Osteoblast (primary cell): ENCODE data around the gene TIGD6. TPM values are rescaled to one million over a fixed set of nuclear protein-coding genes. Genes with fewer than 3 reads are reported as not detected.

ENCODE experiments used
- DNase-seq: peaks from one replicate; pipeline ENCODE4 v3.0.0; 2011; ENCODE audit warnings: low spot score, mixed read lengths; ENCODE audit not compliant: insufficient read length; ENCODE audit errors: missing footprints
- H2AFZ ChIP-seq: 2 replicates; pipeline ENCODE4 v1.6.0; 2011; ENCODE audit warnings: mild to moderate bottlenecking, low read length
- H3K27ac ChIP-seq: 2 replicates; pipeline ENCODE4 v1.5.1; 2011; ENCODE audit warnings: mild to moderate bottlenecking, low read depth, low read length, moderate library complexity
- H3K27me3 ChIP-seq: 2 replicates; pipeline ENCODE4 v1.6.0; 2012; ENCODE audit warnings: mild to moderate bottlenecking, control low read depth, inconsistent platforms, low read length, moderate library complexity; ENCODE audit not compliant: insufficient read depth
- H3K36me3 ChIP-seq: 2 replicates; pipeline ENCODE4 v1.5.1; 2011; ENCODE audit warnings: mild to moderate bottlenecking, low read length, control low read depth, moderate library complexity; ENCODE audit not compliant: insufficient read depth
- H3K4me1 ChIP-seq: 2 replicates; pipeline ENCODE4 v1.5.1; 2011; ENCODE audit warnings: mild to moderate bottlenecking, low read length, control low read depth, moderate library complexity; ENCODE audit not compliant: insufficient read depth
- H3K4me2 ChIP-seq: 2 replicates; pipeline ENCODE4 v1.6.0; 2011; ENCODE audit warnings: mild to moderate bottlenecking, low read length; ENCODE audit not compliant: insufficient read depth
- H3K4me3 ChIP-seq: fragments of 200-600 bp; sonication (generic); 3 replicates; pipeline ENCODE4 v1.5.1; 2012; ENCODE audit warnings: mild to moderate bottlenecking, low read length, inconsistent platforms; ENCODE audit not compliant: insufficient read depth
- H3K79me2 ChIP-seq: 2 replicates; pipeline ENCODE4 v1.6.0; 2012; ENCODE audit warnings: mild to moderate bottlenecking, low read length, control low read depth, inconsistent platforms; ENCODE audit not compliant: insufficient read depth
- H3K9me3 ChIP-seq: 2 replicates; pipeline ENCODE4 v1.5.1; 2011; ENCODE audit warnings: low read depth, low read length, control low read depth
- H4K20me1 ChIP-seq: 2 replicates; pipeline ENCODE4 v1.6.0; 2012; ENCODE audit warnings: mild to moderate bottlenecking, low read length, control low read depth; ENCODE audit not compliant: insufficient read depth
- total RNA-seq: library from RNA; depleted of rRNA; stranded (reverse); fragments of >200 nt; gene quantifications from 2 replicates; pipeline ENCODE4 v1.2.3, GENCODE V29; 2012
- TF ChIP-seq, protein P1 (sequence below): IDR thresholded peaks from 2 replicates; pipeline ENCODE4 v1.5.1; 2011; ENCODE audit warnings: mild to moderate bottlenecking, low read depth, low read length, moderate library complexity; ENCODE audit errors: extremely low read depth

TIGD6 gene
- total RNA-seq, 1 donor: 9.8 TPM

DNA sequence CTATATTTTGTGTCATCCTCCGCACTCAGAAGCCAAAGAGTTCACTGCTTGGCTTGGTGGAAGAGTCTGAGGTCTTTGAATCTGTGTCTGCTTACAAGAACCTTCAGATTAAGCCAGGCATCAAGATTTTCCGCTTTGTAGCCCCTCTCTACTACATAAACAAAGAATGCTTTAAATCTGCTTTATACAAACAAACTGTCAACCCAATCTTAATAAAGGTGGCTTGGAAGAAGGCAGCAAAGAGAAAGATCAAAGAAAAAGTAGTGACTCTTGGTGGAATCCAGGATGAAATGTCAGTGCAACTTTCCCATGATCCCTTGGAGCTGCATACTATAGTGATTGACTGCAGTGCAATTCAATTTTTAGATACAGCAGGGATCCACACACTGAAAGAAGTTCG is 19.2 kb downstream of the TIGD6 start:
- H3K4me2 ChIP-seq: no peak overlapping the region

DNA sequence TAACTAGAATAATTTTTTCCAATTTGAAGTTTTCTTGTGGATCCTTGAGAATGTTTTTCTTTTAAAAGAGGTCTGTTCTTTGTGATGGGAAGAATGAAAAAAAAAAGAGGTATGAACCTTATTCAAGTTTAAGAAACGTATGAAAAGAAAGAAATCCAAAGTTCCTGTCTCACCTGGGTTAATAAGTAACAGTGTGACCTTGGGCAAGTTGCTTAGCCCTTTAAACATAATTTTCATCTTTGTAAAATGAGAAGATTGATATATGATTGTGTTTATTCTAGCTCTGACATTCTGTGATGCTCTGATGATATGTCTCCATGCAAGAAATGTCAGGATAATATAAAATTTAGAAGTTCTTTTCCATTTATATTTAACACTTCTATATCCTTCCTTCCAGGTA is 20.6 kb downstream of the TIGD6 start:
- DNase-seq: no peak
- H2AFZ ChIP-seq: no peak overlapping the region
- peaks cover 23% of the 10 kb centered on the region for H3K36me3 ChIP-seq
- no peaks in the 10 kb centered on the region for H3K4me1 ChIP-seq
- H3K27ac ChIP-seq: no peak overlapping the region
- H3K79me2 ChIP-seq: no peaks in the 10 kb centered on the region
- no peak overlapping the region for H3K4me2 ChIP-seq
- TF ChIP-seq, protein P1, sequence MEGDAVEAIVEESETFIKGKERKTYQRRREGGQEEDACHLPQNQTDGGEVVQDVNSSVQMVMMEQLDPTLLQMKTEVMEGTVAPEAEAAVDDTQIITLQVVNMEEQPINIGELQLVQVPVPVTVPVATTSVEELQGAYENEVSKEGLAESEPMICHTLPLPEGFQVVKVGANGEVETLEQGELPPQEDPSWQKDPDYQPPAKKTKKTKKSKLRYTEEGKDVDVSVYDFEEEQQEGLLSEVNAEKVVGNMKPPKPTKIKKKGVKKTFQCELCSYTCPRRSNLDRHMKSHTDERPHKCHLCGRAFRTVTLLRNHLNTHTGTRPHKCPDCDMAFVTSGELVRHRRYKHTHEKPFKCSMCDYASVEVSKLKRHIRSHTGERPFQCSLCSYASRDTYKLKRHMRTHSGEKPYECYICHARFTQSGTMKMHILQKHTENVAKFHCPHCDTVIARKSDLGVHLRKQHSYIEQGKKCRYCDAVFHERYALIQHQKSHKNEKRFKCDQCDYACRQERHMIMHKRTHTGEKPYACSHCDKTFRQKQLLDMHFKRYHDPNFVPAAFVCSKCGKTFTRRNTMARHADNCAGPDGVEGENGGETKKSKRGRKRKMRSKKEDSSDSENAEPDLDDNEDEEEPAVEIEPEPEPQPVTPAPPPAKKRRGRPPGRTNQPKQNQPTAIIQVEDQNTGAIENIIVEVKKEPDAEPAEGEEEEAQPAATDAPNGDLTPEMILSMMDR: no peak
- no peak overlapping the region for H3K4me3 ChIP-seq
- H3K9me3 ChIP-seq: no peaks in the 10 kb centered on the region
- peaks cover 10% of the 10 kb centered on the region for H4K20me1 ChIP-seq
- no peaks in the 10 kb centered on the region for H3K27me3 ChIP-seq

More for the DNA sequence above, 19.2 kb downstream of the TIGD6 start:
- TF ChIP-seq, protein P1: no peak
- Histone ChIP-seq H4K20me1 (peaks cover 4% of the 10 kb centered on the region), H2AFZ (no peak overlapping the region), H3K36me3 (peaks cover 23% of the 10 kb centered on the region), H3K27ac (no peak overlapping the region), H3K79me2 (no peaks in the 10 kb centered on the region), H3K4me1 (no peaks in the 10 kb centered on the region), H3K9me3 (no peaks in the 10 kb centered on the region), H3K27me3 (no peaks in the 10 kb centered on the region), H3K4me3 (no peak overlapping the region)
- no peak for DNase-seq

DNA sequence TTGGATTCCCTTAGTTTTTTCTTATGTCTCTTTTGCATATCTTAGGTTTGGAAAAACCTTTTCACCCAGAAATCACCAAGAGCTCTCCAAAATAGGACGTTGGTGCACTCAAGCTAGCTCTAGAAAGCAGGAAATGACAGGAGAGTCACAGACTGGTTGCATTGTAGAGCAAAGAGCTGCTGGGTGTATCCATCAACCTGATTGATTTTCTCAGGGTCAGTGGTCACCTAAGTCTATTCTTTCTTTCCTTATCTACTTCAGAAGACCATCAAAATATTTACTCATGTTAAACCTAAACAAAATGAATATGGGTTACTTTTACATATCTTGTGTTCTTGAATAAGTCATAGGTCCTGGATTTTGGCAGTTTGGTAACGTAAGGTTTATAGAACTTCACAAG is 25.0 kb downstream of the TIGD6 start:
- Histone ChIP-seq H3K4me2 (no peak overlapping the region), H2AFZ (no peak overlapping the region), H3K27ac (no peak overlapping the region), H3K27me3 (no peaks in the 10 kb centered on the region), H3K4me1 (no peaks in the 10 kb centered on the region), H3K4me3 (no peak overlapping the region), H3K36me3 (peaks cover 17% of the 10 kb centered on the region), H3K79me2 (no peaks in the 10 kb centered on the region), H4K20me1 (peaks cover 10% of the 10 kb centered on the region), H3K9me3 (no peaks in the 10 kb centered on the region)
- TF ChIP-seq, protein P1: no peak
- no peak for DNase-seq

DNA sequence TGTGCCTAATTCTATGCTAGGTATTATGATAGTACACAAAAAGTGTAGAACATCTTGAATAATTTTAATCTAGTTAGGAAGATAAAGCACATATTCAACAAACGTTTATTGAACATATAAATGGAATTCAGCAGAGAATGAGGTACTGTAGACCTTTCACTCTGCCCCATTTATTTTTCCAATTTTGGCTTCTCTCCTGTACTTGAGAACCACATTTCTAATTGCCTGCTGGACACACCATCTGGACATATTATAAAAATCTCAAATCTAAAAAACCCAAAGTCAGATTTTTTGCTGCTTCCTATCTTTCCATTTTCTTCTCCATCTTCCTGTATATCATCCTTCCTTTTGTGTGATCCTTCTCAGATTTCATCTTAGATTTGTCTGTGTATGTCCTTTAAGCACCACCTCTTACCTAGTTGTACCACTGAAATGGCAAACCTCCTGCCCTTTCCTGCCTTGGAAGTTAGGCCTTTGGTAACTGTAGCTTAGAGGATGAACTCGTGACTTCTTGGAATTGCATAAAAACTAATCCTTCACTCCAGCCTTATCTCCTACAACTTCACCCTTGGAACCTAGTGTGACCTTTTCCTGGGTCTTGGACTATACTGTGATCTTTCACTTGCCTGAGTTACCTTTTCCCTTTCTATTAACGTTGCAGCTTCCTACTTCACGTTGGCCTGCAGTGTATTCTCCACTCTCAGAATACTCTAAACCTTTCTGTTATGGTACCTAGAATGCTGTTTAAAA is 31.1 kb downstream of the TIGD6 start:
- no peak overlapping the region for H2AFZ ChIP-seq
- H4K20me1 ChIP-seq: no peaks in the 10 kb centered on the region
- H3K9me3 ChIP-seq: no peaks in the 10 kb centered on the region
- H3K27ac ChIP-seq: no peak overlapping the region
- no peaks in the 10 kb centered on the region for H3K27me3 ChIP-seq
- no peaks in the 10 kb centered on the region for H3K36me3 ChIP-seq
- H3K4me2 ChIP-seq: no peak overlapping the region
- H3K4me3 ChIP-seq: no peak overlapping the region
- no peak for DNase-seq
- no peaks in the 10 kb centered on the region for H3K4me1 ChIP-seq
- H3K79me2 ChIP-seq: peaks cover 11% of the 10 kb centered on the region
- TF ChIP-seq, protein P1: no peak
